Stimulated activated CD8-positive, alpha-beta memory T cell treated with anti-CD3 and anti-CD28 coated beads, Interleukin-4, amount 100 ng/mL, for 48 hours (primary cell): ENCODE results near the gene IVNS1ABP.
"Not testable (repeated sequence)": the region's sequence is repeated elsewhere in the genome, so short reads cannot be mapped to it uniquely, and the experiment has no call there.

Source experiments
- DNase-seq: peaks from one replicate; pipeline ENCODE4 v3.0.0-alpha.2; 2020

The IVNS1ABP gene

DNA sequence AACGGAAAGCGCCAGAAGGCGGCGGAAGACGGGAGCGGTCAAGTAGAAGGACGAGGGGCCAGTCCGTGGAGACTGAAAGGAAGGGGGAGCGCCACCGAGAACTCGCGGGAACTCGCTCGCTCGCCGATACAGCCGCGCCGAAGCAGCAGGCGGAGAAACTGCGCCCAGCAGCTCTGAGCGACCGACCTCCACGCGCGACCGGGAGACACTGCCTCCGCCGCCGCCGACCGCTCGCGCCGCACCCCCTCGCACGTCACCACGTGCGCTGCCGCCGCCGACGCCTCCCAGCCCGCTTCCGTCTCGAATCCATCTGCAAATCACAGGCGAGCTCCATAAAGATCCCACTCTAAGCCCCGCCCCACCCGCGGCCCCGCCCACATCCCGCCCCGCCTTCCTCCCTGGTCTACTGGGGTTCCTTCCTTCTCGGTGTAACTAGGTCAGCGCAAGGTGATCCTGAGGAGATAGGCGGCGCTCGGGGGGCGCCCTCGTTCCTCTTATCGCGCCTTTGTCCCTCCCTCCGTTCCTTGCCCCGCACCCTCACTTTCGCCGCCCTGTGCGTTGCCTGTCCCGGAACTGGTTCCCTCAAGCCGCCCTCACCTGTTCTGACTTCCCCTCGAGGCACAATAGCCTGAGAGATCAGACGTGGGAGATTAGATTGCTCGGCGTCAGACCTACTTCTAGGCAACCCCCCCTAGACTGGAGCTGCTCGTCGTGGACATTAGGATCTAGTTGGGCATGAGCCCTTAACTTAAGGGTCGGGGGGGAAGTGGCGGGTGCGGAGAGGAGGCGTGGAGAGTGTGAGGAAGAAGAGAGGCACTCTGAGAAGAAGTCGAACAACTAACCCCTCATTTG, at the start of gene IVNS1ABP:
Gene IVNS1ABP, minus strand, starts transcription at position 210 of the 852 bp plus-strand sequence. CDS start 7,750 bp downstream, outside the sequence.
- peak; percentile 90 for DNase-seq

GRCh38 chr1:185365951-185366350, 48.9 kb upstream of the IVNS1ABP start:
- no peak for DNase-seq

DNA sequence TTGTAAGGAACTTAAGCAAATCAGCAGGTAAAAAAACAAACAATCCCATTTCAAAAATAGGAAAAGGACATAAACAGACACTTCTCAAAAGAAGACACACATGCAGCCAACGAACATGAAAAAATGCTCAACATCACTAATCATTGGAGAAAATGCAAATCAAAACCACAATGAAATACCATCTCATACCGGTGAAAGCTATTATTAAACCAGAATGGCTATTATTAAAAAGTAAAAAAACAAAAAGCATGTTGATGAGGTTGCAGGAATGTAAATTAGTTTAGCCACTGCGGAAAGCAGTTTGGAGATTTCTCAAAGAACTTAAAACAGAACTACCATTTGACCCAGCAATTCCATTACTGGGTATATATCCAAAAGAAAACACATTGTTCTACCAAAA, 47.5 kb upstream of the IVNS1ABP start:
- not testable (repeated sequence) for DNase-seq

DNA sequence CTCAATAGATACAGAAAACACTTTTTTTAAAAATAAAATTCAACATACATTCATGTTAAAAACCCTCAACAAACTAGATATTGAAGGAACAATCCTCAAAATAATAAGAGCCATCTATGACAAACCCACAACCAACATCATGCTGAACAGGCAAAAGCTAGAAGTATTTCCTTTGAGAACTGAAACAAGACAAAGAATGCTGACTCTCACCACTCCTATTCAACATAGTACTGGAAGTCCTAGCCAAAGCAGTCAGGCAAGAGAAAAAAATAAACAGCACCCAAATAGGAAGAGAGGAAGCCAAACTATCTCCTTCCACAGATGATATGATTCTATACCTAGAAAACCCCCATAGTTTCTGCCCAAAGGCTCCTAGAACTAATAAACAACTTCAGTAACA, 46.2 kb upstream of the IVNS1ABP start:
- DNase-seq, result no peak

DNA sequence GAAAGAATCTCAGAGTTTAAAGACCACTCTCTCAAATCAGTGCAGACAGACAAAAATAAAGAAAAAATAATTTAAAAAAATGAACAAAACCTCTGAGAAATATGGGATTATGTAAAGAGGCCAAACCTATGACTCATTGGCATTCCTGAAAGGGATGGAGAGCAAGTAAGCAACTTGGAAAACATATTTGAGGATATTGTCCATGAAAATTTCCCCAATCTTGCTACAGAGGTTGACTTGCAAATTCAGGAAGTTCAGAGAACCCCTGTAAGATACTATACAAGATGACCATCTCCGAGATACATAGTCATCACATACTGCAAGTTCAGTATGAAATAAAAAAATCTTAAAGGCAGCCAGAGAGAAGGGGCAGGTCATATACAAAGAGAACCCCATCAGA, 43.7 kb upstream of the IVNS1ABP start:
- DNase-seq, result no peak

- DNase-seq, result no peak
These were observed 41.9 kb upstream of the IVNS1ABP start for GRCh38 chr1:185358957-185359356.

DNA sequence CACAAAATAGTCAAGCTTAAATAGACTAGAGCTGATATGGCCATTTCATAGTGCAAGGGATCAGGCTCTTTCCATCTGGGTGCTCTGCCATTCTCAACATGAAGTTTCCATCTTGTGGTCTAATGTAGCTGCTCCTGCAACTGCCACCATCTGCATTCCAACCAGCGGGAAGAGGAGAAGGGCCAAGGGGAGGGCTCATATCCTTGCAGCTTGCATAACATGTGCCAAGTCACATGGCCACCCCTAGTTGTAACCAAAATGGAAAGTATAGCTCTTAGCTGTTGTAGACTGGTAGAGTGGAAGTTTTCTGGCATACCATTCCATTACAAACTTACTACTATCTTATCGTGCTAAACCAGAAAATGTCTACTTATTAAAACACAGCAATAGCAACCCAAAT, 38.9 kb upstream of the IVNS1ABP start:
- no peak for DNase-seq

GRCh38 chr1:185353124-185353523, 36.1 kb upstream of the IVNS1ABP start:
- no peak for DNase-seq

GRCh38 chr1:185351734-185352466, 34.9 kb upstream of the IVNS1ABP start:
- DNase-seq, result no peak

GRCh38 chr1:185350027-185350442, 33.0 kb upstream of the IVNS1ABP start:
- no peak for DNase-seq

GRCh38 chr1:185349556-185349955, 32.5 kb upstream of the IVNS1ABP start:
- no peak for DNase-seq

DNA sequence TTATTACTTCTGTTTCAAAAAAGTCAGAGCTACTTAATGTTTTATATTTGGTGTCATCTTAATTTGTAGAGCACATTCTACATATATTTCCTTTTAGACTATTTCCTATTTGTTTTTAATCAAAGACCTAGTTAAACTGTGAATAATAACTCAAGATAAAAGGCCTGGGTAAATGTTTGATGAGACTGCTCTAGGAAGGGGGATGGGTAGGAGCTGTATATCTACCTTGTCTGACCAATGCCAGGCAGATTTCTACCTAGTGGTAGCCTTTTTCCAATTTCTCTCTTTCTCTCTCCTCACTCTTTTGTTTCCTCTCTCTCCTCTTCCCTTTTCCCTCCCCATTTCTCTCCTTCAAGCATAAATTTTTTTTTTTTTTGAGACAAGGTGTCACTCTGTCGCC, 31.9 kb upstream of the IVNS1ABP start:
- no peak for DNase-seq

DNA sequence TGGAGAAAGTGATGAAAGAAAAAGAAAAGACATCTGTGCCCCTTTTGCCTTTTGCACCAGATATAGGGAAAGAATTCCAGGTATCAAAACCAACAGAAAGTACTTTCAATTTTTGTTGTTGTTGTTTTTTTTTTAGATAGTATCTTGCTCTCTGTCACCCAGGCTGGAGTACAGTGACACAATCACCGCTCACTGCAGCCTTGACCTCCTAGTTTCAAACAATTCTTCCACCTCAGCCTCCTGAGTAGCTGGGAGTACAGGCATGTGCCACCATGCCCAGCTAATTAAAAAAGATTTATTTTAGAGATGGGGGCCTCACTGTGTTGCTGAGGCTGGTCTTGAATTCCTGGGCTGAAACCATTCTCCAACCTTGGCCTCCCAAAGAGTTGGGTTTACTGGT, 31.3 kb upstream of the IVNS1ABP start:
- no peak for DNase-seq

DNA sequence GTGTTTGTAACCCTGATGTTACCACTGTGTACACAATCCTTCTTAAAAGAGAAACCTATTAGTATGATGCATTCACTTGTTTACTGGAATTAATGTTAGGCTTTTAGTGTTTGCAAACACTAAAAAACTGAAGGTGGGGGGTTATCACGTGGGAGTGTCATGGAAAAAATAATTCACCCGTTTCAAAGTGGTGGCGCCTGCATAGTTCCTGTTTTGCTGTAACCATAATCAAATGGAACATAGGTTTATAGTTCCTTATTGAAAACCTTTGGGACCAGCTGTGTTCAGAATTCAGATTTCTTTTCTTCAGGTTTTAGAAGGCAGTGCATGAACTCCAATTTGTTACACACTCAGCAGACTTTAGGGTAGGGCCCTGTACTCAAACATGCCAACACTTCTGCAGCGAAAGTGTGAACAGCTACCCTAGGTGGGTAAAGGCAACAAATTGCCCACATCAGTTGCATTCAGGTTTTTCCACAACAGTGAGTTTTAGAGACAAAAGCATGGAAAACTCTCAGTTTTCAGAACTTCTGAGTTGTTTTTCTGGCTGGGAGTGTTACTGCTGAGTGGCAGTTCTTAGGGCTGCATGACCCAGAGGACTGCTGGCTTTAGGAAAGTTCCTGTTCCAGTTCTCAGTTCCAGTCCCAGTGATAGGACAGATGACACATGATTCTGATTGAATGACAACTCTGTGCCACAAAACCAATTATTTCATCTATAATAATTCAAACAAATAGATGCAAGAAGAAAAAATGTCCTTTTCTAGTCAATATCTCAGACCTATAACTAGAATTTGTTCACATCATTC, 29.1 kb upstream of the IVNS1ABP start:
- DNase-seq, result no peak

DNA sequence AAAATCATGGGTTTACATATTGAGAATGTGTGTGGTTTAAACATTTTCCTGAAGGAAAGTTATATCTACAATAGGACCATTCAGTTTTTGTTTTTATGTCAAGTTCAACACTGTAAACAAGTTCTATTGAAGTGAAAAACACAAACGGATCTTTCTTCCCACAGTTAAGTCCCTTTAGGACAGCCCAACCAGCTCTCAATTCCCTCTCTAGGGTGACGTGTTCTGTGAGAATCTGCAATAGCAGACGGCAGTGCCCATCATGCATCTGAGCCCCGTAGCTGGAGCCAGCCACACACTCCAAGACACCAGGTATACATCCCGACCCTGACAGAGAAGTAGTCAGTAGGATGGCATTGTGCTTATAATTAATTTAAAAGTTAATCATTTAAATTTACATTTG, 26.3 kb upstream of the IVNS1ABP start:
- DNase-seq, result no peak

GRCh38 chr1:185342672-185343259, 25.7 kb upstream of the IVNS1ABP start:
- no peak for DNase-seq

GRCh38 chr1:185342017-185342416, 25.0 kb upstream of the IVNS1ABP start:
- DNase-seq, result no peak

- no peak for DNase-seq
These were observed 24.2 kb upstream of the IVNS1ABP start for GRCh38 chr1:185341196-185341781.

DNA sequence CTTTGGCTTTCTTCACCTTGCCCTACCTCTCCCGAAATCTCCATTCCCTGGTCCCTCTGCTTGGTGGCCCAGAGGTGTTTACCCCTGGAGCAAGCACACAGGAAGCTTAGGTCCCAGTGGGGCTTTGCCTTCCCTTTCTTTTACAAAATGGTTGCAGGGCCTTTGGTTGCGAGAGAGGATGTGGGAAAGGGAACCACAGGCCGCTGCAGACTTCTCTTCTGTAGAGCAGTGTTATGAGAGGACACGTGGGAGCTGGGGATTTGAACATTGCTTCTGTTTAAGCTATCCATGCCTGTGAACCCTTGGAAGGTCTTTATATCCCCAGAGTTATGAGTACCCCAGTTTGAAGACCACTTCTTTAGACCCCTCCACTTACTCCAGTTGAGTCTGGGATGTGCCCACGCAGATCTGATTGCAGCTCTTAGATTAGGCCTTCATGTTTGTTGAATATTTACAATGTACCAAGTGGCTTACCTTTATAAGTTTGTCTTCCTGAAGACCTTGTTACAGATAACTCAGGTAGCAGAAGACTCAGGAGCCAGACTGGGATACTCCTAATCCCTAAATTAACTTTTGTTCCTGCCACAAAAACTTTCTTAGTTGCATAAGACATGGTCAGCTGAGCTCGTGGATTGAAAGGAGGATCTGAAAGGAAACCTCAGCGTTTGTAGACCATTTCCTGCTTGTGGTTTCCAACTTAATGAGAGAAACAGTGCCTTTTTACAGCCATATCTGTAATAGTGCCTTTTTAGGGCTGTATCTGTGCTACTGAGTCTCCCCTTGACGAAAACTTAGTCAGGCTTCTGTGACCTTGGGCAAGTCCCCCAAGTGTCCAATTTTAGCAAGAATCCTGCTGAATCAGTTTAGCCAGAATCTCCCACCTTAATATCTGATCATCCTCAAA, 21.9 kb upstream of the IVNS1ABP start:
- peak; percentile 46 for DNase-seq

DNA sequence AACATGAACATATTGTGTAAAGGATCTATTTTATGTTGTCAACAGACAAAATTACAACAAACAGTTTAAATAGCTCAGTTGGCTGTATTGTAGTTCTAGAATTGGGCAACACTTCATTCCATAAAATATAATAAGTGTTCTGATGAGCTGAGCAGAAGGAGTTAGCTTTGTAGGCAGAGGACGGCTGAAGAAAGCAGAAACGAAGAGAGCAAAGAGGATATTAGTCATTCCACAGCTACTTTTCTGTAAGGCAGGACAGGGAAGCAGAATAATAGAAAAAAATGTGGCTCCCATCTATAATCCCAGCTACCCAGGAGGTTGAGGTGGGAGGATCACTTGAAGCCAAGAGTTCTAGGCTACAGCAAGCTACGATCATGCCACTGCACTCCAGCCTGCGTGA, 20.2 kb upstream of the IVNS1ABP start:
- no peak for DNase-seq

DNA sequence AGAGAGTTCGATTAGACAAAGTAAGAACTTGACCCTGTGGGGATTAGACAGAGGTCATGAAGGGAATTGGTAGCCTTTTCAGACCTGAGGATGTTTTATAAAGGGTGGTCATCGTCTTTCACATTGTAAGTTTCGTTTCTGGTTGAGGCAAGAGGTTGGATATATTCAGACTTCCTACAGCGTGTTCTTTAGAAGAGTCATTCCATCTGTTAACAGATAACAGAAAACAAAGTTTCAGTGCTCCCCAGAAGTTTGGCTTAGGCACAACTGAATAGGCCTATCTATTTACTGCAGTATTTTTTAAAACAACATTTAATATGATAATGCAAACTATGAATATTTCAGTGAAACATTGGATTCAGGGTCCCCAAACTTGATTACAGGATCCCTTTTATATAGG, 17.1 kb upstream of the IVNS1ABP start:
- no peak for DNase-seq
